Endothelial cell (in vitro differentiated cells): ENCODE measurements around the gene GALNT16. TPM values are rescaled to one million over a fixed set of nuclear protein-coding genes. Genes with fewer than 3 reads are reported as not detected.
A peak's percentile ranks its signal among the peaks of the same experiment; 100 is the strongest.
"Not testable (repeated sequence)": the region's sequence is repeated elsewhere in the genome, so short reads cannot be mapped to it uniquely, and the experiment has no call there.

Experiments
- DNase-seq: peaks from one replicate; pipeline ENCODE4 v3.0.0; 2021; ENCODE audit warnings: low spot score
- H3K27ac Mint-ChIP-seq: one replicate; pipeline ENCODE4 v1.8.0; 2021; ENCODE audit warnings: mixed read lengths, inconsistent platforms; ENCODE audit not compliant: unreplicated experiment
- H3K27me3 Mint-ChIP-seq: one replicate; pipeline ENCODE4 v1.8.0; 2021; ENCODE audit warnings: mild to moderate bottlenecking, moderate library complexity, mixed read lengths, inconsistent platforms; ENCODE audit not compliant: unreplicated experiment
- H3K36me3 Mint-ChIP-seq: one replicate; pipeline ENCODE4 v1.8.0; 2021; ENCODE audit warnings: mild to moderate bottlenecking, low read depth, mixed read lengths, inconsistent platforms; ENCODE audit not compliant: unreplicated experiment
- H3K4me1 Mint-ChIP-seq: one replicate; pipeline ENCODE4 v1.8.0; 2021; ENCODE audit warnings: mild to moderate bottlenecking, mixed read lengths, inconsistent platforms; ENCODE audit not compliant: unreplicated experiment
- H3K4me3 Mint-ChIP-seq: one replicate; pipeline ENCODE4 v1.8.0; 2021; ENCODE audit warnings: mild to moderate bottlenecking, mixed read lengths, inconsistent platforms; ENCODE audit not compliant: unreplicated experiment
- H3K9me3 Mint-ChIP-seq: one replicate; pipeline ENCODE4 v1.8.0; 2021; ENCODE audit warnings: mixed read lengths, inconsistent platforms; ENCODE audit not compliant: unreplicated experiment
- CTCF ChIP-seq: fragments of 200-600 bp; sonication (generic); IDR thresholded peaks from one replicate; pipeline ENCODE4 v1.5.0; 2021; ENCODE audit warnings: antibody characterized with exemption; ENCODE audit not compliant: unreplicated experiment
- total RNA-seq: library from RNA; stranded (reverse); fragmentation: NEBNext Ultra II Directional; extraction: Animal tissue kit (Norgen Biotek cat#: 25700); gene quantifications from one replicate; pipeline ENCODE4 v1.2.1, GENCODE V29; 2021; ENCODE audit not compliant: unreplicated experiment

GALNT16 gene
- total RNA-seq, 1 donor from 2014 or later, result 2.8 TPM

GRCh38 chr14:69287098-69288010 lies 27.4 kb downstream of the GALNT16 start:
- H3K4me3 Mint-ChIP-seq, result no peak overlapping the region

GRCh38 chr14:69288011-69288771 lies 28.2 kb downstream of the GALNT16 start:
- Mint-ChIP-seq H3K9me3 (no peaks in the 10 kb centered on the region), H3K27ac (no peak overlapping the region), H3K4me3 (no peak overlapping the region), H3K4me1 (peaks cover 17% of the 10 kb centered on the region), H3K27me3 (peaks cover 1% of the 10 kb centered on the region), H3K36me3 (no peaks in the 10 kb centered on the region)
- peak; percentile 23 for DNase-seq
- TF ChIP-seq CTCF, result no peak

More at GRCh38 chr14:69287098-69288010, 27.4 kb downstream of the GALNT16 start:
- Mint-ChIP-seq H3K4me1 (peaks cover 17% of the 10 kb centered on the region), H3K36me3 (no peaks in the 10 kb centered on the region), H3K27ac (no peak overlapping the region), H3K27me3 (peaks cover 1% of the 10 kb centered on the region), H3K9me3 (no peaks in the 10 kb centered on the region)
- no peak for DNase-seq
- no peak for TF ChIP-seq CTCF

- H3K27me3 Mint-ChIP-seq, result no peaks in the 10 kb centered on the region
- DNase-seq, result no peak
- H3K36me3 Mint-ChIP-seq, result no peaks in the 10 kb centered on the region
- H3K4me3 Mint-ChIP-seq, result no peak overlapping the region
- no peak overlapping the region for H3K27ac Mint-ChIP-seq
- no peak for TF ChIP-seq CTCF
- H3K4me1 Mint-ChIP-seq, result peaks cover 17% of the 10 kb centered on the region
- H3K9me3 Mint-ChIP-seq, result no peaks in the 10 kb centered on the region
Observed at GRCh38 chr14:69288956-69289705, 29.2 kb downstream of the GALNT16 start.

- Mint-ChIP-seq H3K4me1 (peaks cover 17% of the 10 kb centered on the region), H3K4me3 (no peak overlapping the region), H3K9me3 (no peaks in the 10 kb centered on the region), H3K27ac (no peak overlapping the region), H3K36me3 (no peaks in the 10 kb centered on the region), H3K27me3 (no peaks in the 10 kb centered on the region)
- DNase-seq, result no peak
- TF ChIP-seq CTCF, result no peak
Observed at GRCh38 chr14:69289811-69290520, 30.0 kb downstream of the GALNT16 start.

GRCh38 chr14:69290881-69291280 lies 30.9 kb downstream of the GALNT16 start:
- not testable (repeated sequence) for H3K9me3 Mint-ChIP-seq, DNase-seq, H3K4me3 Mint-ChIP-seq, H3K36me3 Mint-ChIP-seq, H3K27ac Mint-ChIP-seq, H3K27me3 Mint-ChIP-seq
- H3K4me1 Mint-ChIP-seq, result peaks cover 17% of the 10 kb centered on the region
